ENCODE data around the gene GRID1. TPM values are rescaled to one million over a fixed set of nuclear protein-coding genes. Genes with fewer than 3 reads are reported as not detected.

GRID1 gene
- total RNA-seq, 2 donors from 2014 or later: 4.4 to 5.6 TPM

DNA sequence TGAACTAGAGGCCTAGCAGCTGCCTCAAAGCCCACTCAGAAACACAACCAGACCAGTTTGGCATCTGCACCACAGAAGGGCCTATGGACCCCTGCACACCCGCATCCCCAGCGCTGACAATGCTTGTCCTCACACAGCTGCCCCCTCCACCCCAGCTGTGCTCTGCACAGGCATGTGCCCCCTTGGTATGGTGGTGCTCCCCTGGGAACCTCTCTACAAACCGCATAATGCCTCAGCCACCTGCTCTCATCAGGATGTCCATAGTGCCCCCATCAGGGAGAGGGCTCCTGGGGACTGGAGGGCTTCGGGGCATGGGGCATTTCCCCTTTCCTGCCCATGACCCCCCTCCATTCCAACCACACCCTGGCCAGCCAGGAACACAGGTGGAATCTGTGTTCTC, 347.5 kb downstream of the GRID1 start:
- no peak for DNase-seq (ENCODE audit: low spot score)
- intact Hi-C loops (cut with DNase I): no loop called here

DNA sequence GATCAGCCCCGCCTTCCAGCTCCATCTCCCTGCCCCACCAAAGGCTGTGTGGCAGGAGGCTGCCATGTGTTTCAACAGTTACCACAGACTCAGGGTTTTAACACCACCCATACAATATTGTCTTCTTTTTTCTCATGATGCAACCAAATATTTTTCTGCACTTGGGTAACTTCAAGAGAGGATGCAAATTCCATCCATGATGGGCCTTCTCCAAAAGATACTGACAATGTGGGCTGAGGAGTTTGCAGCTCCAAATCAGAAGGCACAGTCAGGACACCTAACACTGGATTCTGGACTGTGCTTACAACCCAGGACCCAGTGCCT, 347.9 kb downstream of the GRID1 start:
- DNase-seq (ENCODE audit: low spot score): no peak
- intact Hi-C loops (cut with DNase I): no loop called here

DNA sequence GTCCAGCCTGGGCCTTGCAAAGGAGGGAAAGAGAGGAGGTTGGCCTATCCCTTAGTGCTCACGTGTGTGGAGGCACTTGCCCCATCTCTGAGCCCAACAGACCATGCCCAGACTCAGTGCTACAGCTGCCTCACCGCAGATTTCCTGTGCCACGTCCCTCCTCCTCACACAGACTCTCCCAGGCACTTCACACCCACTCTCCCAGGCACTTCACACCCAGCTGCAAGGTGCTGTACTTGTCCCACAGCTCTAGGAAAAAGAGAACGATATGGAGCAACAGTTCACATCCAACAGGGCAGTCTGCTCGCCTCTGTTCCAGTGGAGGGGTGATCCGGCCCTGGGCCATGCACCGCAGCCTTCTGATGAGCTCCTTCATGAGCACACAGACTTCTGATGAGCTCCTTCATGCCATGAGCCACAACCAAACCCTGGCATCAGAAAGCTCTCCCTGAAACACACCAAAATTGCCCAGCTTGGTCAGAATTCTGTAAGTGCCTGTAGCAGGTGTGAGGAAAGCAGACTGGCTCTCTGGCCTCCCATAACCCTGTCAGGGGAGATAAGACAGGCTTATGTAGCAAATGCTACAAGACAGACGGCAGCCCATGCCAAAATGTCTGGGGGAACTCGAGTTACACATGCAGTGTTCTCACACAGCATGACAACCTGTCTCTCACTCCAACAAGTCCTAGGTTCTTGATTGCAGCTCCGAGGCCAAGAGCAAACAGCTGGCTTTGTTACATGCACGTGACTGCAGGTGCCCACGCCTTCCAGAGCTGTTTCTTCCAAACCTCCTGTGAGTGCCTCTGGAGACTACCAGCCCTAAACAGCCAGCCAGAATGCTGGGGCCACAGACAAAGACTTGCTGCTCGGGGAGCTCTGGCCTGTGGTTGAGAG, 348.5 kb downstream of the GRID1 start:
- no peak for DNase-seq (ENCODE audit: low spot score)
- intact Hi-C loops (cut with DNase I): no loop called here

DNA sequence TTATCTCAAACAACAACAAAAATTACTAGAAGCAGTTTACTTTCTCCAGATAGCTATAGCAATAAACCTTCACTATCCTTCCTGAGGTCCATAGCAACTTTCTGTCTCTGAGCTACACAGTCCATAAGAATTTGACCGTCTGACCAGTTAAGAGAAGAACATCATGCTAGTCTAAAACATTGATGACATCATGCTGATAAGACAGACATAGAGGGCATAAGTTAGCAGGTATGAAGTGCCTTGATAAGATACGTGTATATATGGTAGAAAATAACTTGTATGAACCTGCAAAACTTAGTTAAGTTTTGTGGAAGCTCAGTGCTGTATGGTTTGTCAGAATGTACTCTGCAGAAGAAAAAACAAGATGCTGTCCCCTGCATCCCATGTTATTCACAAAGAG, 353.0 kb downstream of the GRID1 start:
- no peak for DNase-seq (ENCODE audit: low spot score)
- intact Hi-C loops (cut with DNase I): no loop called here

DNA sequence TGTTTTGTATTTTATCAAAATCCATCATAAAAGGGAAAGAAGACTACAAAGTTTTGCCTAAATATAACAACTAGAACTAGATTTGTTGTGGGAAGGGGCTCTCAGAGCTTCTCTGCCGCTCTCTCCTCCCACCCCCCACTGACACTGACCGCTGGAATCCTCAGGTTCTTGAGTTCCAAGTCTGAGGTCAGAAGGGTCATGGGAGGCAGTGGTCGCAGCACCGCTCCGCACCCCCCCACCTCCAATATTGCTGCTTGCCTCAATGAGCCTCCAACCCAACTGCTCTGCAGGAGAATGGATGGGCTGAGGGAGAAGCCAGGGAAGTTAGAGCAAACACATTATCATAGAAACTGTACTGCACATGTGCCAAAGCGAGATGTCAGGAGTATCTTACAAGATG, 359.4 kb downstream of the GRID1 start:
- no peak for DNase-seq (ENCODE audit: low spot score)
- intact Hi-C loops (cut with DNase I): no loop called here

DNA sequence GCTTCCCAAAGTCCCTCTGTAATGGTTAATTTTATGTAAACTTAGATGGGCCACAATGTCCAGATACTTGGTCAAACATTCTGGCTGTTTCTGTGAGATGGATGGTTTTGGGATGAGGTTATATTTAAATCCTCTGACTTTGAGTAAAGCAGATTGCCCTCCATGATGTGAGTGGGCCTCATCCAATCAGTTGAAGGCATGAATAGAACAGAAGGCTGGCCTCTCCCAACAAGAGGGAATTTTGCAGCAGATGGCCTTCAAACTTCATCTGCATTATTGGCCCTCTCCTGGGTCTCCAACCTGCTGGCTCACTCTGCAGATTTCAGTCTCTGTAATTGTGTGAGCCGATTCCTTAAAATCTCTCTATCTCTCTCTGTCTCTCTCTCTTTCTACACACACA, 362.3 kb downstream of the GRID1 start:
- DNase-seq (ENCODE audit: low spot score): no peak
- intact Hi-C loops (cut with DNase I): no loop called here

DNA sequence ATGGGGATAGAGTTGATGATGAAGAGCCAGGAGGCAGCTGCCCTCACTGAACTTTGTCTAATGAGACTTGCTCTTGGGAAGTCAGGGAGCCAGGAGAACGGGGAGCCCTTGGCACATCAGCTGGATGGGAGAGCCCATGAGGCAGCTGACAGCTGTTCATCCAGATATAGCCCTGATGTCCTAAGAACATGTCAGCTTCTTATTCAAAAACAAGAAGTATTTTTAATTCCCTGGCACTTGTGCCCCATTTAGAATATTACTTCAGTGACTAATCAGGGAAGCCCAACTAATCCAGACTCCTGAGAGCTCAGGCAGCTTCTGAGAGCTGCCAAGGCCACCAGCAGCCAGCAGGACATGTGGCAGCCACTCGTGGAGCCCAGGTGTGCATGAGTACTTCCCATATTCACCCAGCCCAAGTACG, 363.4 kb downstream of the GRID1 start:
- intact Hi-C loops (cut with DNase I): no loop called here
- DNase-seq (ENCODE audit: low spot score): no peak

DNA sequence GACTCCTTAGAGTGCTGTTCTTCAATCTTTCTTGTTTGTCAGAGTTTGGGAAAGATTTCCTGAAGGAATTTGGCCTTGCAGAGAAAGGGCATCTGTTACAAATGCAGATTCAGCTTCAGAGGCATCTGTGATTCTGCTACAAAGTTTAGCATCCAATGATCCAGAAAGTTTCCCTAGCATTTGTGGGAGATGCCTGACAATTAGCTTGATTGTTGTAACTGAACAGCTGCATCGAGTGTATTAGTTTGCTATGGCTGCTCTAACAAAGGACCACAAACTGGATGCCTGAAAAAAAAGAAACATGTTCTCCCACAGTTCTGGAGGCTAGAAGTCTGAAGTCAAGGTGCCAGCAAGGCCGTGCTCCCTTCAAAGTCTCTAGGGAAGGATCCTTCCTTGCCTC, 365.1 kb downstream of the GRID1 start:
- intact Hi-C loops (cut with DNase I): loop anchor here in 1 of 2 donors (2.0 kb wide), 1 partner anchor 75 kb away; no protein-coding TSS in a partner anchor
- DNase-seq (ENCODE audit: low spot score): no peak

DNA sequence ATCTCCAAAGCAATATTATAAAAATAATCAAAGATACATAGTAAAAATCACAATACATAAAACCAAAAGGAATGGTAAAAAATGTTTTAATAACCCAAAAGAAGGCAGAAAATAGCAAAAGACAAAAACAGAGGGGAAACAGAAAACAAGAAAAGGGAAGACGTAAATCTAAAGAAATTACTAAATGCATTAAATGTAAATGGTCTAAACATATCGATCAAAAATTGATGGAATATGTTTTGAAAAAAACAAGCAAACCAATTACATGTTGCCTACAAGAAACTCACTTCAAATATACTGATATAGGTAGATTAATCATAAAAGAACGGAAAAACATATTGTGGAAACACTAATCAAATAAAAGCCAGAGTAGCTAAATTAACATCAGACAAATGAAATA, 369.1 kb downstream of the GRID1 start:
- intact Hi-C loops (cut with DNase I): no loop called here

DNA sequence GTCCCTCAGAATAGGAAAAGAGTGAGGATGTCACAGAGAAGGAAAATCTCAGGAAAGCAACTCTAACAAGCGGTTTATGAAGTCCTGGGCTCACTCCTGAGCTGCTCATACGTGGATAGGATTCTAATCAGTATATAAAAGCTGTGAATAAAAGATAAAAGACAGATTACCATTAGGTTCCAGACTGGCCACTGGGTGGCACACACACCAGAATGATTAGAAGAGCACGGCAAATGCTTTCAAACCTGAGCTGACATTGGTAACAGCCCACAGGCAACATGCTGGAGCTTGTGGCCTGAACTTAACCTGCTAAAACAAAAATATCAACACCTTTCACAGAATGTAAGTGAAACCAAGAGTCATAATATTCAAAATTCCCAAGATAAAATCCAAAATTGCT, 370.8 kb downstream of the GRID1 start:
- intact Hi-C loops (cut with DNase I): no loop called here
- no peak for DNase-seq (ENCODE audit: low spot score)

More for the DNA sequence above, 369.1 kb downstream of the GRID1 start:
- DNase-seq (ENCODE audit: low spot score): no peak

DNA sequence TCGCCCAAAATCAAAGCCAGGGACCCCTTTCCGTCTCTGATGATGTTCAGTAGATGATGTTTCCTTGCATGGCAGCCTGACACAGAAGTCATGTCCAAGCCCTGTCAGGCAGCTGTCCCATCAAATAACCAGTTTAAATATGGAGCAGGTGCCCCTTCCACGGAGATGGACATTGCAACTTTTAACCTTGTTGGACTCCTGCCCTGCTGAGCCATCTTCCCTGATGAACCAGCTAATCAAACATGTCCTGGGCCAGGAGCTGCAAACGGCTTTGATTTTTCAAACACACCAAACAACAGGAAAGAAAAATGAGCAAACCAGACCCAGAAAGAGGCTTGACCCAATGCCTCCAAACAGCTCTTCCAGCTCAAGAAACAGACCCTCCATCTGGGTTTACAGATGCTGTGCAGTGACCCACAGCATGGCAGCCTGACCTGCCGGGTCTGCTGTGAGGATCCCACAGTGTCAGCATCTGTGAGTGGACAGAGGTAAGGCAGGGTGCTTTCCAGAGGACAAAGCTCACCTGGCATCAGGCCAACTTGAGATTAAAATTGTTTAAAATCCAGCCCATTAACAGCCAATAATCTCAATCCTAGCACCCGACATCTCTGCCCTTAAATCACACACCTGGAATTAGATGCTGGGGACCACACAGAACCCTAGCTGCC, 372.6 kb downstream of the GRID1 start:
- intact Hi-C loops (cut with DNase I): no loop called here
- no peak for DNase-seq (ENCODE audit: low spot score)

DNA sequence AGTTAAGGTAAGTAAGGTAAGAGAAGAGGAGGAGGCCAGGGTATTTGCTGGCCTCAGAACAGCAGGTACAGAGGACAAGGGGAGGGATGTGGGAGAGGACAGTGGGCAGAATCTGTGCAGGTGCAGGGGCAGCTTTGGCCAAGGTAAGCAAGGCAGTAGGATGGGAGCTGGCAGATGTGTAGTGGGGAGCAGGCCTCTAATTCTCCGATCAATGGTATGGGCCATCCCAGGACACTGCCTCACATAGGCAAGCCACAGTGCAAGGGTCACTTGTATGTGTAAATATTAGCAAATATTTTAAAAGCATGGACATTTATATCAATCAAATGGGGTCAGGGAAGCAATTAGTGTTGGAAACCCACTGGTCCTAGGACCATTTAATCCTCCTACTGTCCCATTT, 373.5 kb downstream of the GRID1 start:
- intact Hi-C loops (cut with DNase I): no loop called here
- no peak for DNase-seq (ENCODE audit: low spot score)

DNA sequence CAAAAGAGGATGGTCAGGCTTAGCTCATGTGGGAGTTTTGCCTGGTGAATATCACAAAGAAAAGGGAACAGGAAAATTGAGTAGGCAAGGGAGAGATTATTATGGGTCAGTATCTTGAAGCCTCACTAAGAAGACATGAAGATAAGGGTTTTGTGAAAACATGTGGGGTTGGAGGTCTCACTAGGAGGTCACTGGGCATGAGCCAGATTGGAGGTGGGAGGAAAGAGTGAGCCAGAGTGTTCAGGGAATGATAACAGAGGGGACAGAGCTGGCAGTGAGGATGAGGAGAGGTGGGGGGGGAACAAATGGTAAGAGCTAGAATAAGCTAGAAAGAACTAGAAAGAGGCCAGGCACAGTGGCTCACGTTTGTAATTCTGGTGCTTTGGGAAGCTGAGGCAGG, 374.3 kb downstream of the GRID1 start:
- no peak for DNase-seq (ENCODE audit: low spot score)
- intact Hi-C loops (cut with DNase I): no loop called here

DNA sequence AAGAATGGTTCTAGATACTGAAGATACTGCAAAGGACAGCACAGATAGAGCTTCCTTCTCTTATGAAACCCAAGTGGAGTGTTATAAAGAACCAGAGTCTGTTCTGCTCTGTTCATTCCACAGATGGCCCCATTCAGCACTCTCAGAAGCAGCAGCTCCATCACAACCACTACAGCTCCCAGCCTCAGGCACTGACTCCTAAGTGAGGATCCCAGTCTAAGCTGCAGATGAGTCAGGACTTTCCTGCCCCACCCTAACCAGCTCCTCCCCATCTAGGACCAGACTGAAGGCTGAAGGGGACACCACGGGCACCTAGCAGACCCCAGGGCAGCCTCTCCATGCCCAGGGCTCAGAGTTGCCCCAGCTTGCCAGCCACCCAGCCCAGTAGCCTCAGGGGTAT, 379.8 kb downstream of the GRID1 start:
- no peak for DNase-seq (ENCODE audit: low spot score)
- intact Hi-C loops (cut with DNase I): loop anchor here in 1 of 2 donors (5.0 kb wide), 1 partner anchor 1419 kb away; no protein-coding TSS in a partner anchor

DNA sequence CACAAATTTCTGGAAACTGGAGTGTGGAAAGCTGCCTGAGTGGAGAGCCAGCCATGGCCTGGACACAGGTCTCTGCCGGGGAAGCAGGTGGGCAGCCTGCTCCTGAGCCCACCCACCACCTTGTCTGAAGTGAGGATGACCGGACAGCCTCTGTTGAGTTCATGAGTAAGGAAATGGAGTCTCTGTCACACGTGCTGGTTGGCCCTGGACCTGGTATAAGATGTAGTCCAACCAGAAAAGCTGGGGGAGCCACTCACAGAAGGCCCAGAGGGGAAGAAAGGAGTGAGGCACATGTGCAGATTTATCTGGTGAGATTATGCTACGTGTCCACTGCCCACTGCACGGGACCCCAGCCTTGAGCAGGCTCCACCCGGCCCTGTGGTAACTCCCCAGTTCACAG, 383.5 kb downstream of the GRID1 start:
- no peak for DNase-seq (ENCODE audit: low spot score)
- intact Hi-C loops (cut with DNase I): no loop called here

DNA sequence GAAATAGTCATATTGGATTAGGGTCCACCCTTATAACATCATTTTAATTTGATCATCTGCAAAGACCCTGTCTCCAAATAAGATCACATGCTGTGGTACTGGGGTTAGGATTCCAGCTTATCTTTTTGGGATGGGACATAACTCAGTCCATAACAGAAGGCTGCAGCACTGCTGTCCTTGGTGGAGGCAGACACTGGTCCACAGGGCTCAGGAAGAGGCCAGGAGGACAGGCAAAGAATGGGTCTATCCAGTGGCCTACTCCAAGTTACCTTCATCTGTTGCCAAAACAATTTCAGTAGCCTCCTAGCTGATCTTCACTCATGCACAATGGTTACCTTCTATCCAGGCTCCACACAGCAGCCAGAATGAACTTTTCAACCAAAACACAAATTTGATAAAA, 387.0 kb downstream of the GRID1 start:
- intact Hi-C loops (cut with DNase I): no loop called here
- DNase-seq (ENCODE audit: low spot score): no peak

DNA sequence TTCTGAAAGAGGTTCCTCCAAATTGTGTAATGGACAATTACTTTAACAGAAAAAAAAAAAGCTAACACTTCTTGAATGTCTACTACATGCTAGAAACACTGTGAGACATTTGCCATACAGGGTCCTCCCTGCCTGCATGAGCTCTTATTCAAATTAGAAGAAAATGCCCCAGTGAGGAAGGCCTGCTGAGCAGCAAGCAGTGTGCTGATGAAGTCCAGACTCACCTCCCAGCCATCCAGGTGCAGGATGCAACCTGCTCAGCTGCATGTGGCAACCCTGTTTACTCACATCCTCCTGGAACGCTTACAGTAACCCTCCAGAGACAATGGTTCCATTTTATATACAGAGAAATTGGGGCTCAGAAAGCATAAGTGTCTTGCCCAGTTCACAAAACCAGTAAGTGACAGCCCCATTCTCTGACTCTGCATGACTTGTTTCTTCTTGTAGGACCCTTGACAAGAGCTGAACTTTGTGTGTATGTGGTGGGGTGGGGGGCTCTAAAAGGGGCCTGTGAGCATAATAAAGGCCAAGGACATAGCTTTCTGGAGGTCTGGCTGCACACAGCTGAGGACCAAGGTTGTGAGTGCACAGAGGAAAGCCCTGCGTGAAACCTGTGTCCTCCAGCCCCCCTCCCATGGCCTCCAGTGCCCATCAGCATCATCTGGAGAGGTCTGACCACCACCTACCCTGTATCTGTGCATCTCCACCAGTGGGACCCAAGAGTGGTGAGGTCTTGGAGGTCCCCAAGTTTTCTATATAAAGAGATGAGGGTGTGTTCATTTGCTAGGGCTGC, 387.8 kb downstream of the GRID1 start:
- no peak for DNase-seq (ENCODE audit: low spot score)
- intact Hi-C loops (cut with DNase I): no loop called here

DNA sequence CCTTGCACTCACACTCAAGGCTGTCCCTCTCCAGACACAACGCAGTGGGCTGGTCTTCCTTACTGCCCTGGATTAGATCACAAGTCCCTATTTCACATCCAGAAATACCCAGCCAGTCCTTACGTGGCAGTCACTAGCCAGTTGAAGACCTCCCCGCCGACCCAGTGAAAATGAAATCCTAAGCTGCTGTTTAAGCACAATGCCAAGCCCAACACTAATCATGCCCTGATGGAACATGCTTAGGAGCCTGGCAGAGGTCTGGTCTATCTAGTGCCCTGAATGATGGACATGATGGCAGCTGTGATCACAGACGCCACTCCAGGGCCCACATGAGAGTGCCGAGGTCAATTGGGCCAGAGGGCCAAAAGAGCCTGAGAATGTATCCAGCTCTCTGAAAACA, 389.0 kb downstream of the GRID1 start:
- DNase-seq (ENCODE audit: low spot score): no peak
- intact Hi-C loops (cut with DNase I): no loop called here

DNA sequence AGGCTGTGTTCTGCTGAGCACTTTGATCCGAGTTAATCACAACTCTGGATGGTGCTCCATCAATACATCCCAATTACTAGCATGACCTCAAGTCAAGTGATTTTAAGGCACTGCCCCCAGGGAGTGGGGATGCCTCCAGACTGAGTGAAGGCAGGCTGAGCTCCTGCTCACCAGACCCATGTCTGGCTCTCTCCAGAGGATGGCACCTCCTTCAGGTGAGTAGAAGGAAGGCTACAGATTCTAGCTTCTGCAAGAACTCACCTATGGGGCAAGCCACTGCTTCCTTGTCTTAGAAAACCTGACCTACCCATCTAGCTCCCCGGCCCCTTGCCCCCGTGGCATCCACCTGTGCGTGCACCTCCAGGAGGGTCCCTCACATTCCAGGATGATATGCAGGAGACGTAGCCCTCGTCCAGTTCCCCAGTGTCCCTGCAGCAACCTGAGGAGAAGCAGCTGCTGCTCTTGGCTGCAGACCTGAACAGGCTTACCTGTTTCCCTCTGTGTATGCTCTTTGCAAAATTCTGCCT, 390.3 kb downstream of the GRID1 start:
- intact Hi-C loops (cut with DNase I): no loop called here
- DNase-seq (ENCODE audit: low spot score): no peak

DNA sequence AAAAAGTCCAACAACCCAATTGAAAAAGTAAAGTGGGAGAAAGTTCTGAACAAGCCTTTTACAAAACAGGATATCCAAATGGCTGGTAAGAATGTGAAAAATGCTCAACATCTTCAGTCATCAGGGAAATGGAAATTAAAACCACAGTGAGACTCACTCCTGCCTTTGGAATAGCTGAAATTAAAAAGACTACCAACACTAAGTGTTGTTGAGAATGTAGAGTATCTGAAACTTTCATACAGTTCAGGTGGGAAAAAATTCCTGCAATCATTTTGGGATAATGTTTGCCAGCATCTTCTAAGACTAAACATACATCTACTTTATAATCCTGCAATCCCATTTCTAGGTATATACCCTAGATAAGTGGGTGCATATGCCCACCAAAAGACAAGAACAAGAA, 395.1 kb downstream of the GRID1 start:
- intact Hi-C loops (cut with DNase I): no loop called here
- DNase-seq (ENCODE audit: low spot score): no peak

Measured in posterior vena cava (tissue), 2 donors.